Right lobe of liver (tissue), 4 donors: ENCODE results near the gene RNPEPL1.

Source experiments
- POLR2A ChIP-seq: fragments of 450-650 bp; IDR thresholded peaks from one replicate; pipeline ENCODE4 v1.6.1; 2017; ENCODE audit warnings: antibody characterized with exemption, mild to moderate bottlenecking
- TF ChIP-seq, protein P1 (sequence below), 4 donors: fragments of 200-600 bp in 3 of 4; fragments of 450-650 bp in 1 of 4; IDR thresholded peaks; one replicate each; pipeline versions ENCODE4 v1.5.1 to v1.8.0; 2016 to 2022; ENCODE audit warnings: antibody characterized with exemption in 4 of 4, mild to moderate bottlenecking in 2 of 4
- donor health status: DM: no; HTN: no; CAD: no.
- donor health status: DM: no; HTN: no; CAD: no.
- donor health status: DM: no; HTN: yes; CAD: no.

DNA sequence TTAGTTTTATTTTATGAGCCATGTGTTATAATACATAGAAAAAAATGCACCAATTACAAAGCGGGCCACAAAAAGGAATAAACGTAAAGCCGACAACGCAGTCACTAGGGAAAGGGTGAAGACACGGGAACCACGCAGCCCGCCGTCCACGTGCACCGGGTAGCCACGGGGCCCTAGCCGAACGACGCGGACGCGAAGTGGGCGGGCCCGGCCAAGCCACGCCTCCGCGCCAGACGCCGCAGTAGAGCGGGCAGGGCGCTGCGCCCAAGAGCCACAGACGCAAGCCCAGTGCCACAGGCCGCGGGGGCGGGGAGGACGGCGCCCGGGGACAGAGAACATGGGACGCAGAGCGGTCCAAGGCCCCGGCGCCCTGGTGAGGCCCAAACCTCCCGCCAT, 8.2 kb upstream of the RNPEPL1 start, which contains the start of gene DUSP28:
- TF ChIP-seq, protein P1, sequence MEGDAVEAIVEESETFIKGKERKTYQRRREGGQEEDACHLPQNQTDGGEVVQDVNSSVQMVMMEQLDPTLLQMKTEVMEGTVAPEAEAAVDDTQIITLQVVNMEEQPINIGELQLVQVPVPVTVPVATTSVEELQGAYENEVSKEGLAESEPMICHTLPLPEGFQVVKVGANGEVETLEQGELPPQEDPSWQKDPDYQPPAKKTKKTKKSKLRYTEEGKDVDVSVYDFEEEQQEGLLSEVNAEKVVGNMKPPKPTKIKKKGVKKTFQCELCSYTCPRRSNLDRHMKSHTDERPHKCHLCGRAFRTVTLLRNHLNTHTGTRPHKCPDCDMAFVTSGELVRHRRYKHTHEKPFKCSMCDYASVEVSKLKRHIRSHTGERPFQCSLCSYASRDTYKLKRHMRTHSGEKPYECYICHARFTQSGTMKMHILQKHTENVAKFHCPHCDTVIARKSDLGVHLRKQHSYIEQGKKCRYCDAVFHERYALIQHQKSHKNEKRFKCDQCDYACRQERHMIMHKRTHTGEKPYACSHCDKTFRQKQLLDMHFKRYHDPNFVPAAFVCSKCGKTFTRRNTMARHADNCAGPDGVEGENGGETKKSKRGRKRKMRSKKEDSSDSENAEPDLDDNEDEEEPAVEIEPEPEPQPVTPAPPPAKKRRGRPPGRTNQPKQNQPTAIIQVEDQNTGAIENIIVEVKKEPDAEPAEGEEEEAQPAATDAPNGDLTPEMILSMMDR (IDR thresholded peaks at IDR 0.05): no peak
- peak; percentile 94 for TF ChIP-seq POLR2A
